ENCODE measurements around the gene BTRC. TPM values are rescaled to one million over a fixed set of nuclear protein-coding genes. Genes with fewer than 3 reads are reported as not detected.
"Not testable (repeated sequence)": the region's sequence is repeated elsewhere in the genome, so short reads cannot be mapped to it uniquely, and the experiment has no call there.

The BTRC gene
- total RNA-seq, 1 donor from 2014 or later: 19.0 TPM

- ATAC-seq: no peak
These were observed 34.8 kb downstream of the BTRC start for GRCh38 chr10:101388676-101389276.

GRCh38 chr10:101389532-101389931, 35.6 kb downstream of the BTRC start:
- ATAC-seq: not testable (repeated sequence)

GRCh38 chr10:101389986-101390531, 36.1 kb downstream of the BTRC start:
- no peak for ATAC-seq

GRCh38 chr10:101393378-101393777, 39.4 kb downstream of the BTRC start:
- ATAC-seq: no peak

- ATAC-seq: peak; percentile 90
These were observed 40.7 kb downstream of the BTRC start for GRCh38 chr10:101394524-101395133.

GRCh38 chr10:101397140-101397539, 43.2 kb downstream of the BTRC start:
- no peak for ATAC-seq

GRCh38 chr10:101400585-101400984, 46.6 kb downstream of the BTRC start:
- ATAC-seq: no peak

GRCh38 chr10:101402711-101403110, 48.7 kb downstream of the BTRC start:
- no peak for ATAC-seq

GRCh38 chr10:101403161-101403560, 49.2 kb downstream of the BTRC start:
- ATAC-seq: no peak

- no peak for ATAC-seq
These were observed 51.0 kb downstream of the BTRC start for GRCh38 chr10:101405001-101405400.

- ATAC-seq: no peak
These were observed 57.6 kb downstream of the BTRC start for GRCh38 chr10:101411598-101411997.

- ATAC-seq: no peak
These were observed 60.1 kb downstream of the BTRC start for GRCh38 chr10:101414034-101414433.

- ATAC-seq: no peak
These were observed 61.9 kb downstream of the BTRC start for GRCh38 chr10:101415884-101416283.

- ATAC-seq: not testable (repeated sequence)
These were observed 68.0 kb downstream of the BTRC start for GRCh38 chr10:101421967-101422366.

- ATAC-seq: no peak
These were observed 71.6 kb downstream of the BTRC start for GRCh38 chr10:101425535-101425934.

- ATAC-seq: no peak
These were observed 74.1 kb downstream of the BTRC start for GRCh38 chr10:101428036-101428435.

GRCh38 chr10:101429423-101429822, 75.5 kb downstream of the BTRC start:
- ATAC-seq: no peak

- ATAC-seq: no peak
These were observed 82.3 kb downstream of the BTRC start for GRCh38 chr10:101436302-101436701.

- peak; percentile 72 for ATAC-seq
These were observed 85.0 kb downstream of the BTRC start for GRCh38 chr10:101438881-101439391.

GRCh38 chr10:101441541-101442455, 87.8 kb downstream of the BTRC start:
- ATAC-seq: peak; percentile 89

GRCh38 chr10:101442456-101442800, 88.5 kb downstream of the BTRC start:
- ATAC-seq: no peak

- ATAC-seq: no peak
These were observed 90.3 kb downstream of the BTRC start for GRCh38 chr10:101444058-101444898.
